Measurements from ENCODE around the gene PTPRG. TPM values are rescaled to one million over a fixed set of nuclear protein-coding genes. Genes with fewer than 3 reads are reported as not detected.

Gene PTPRG
- total RNA-seq, 1 donor from 2014 or later = 44.3 TPM

DNA sequence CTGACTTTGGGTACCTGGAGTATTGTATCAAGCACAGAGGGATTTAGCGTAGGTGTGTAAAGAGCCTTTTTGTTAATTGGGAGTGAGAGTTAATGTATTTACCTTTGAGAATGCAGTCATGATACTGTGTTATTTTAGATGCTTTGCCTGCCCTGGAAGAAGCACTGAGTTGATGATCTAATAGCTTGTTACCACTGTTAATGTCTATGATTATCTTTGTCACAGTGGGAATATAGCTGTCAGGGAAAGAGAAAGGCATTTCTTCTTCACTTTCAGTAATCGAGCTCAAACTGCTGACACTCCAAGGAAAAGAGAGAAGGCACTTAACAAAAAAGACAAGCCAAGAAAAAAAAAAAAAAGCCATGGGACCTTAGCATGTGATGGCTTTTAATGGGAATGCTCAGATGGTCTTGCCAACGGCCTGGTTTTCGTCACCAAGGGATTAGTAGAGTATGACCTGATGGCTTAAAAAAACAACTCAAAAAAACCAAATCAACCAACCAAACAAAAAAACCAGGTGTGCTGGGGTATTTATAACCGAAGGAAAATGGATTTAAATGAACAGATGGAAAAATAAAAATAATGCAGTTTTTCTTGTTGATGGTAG is 387.4 kb downstream of the PTPRG start:
- Mint-ChIP-seq H3K27ac (no peak overlapping the region), H3K4me3 (ENCODE audit: low read depth) (no peak overlapping the region), H3K9me3 (ENCODE audit: low read depth) (no peaks in the 10 kb centered on the region), H3K4me1 (ENCODE audit: low read depth) (no peaks in the 10 kb centered on the region), H3K27me3 (no peaks in the 10 kb centered on the region), H3K36me3 (ENCODE audit: insufficient read depth) (no peaks in the 10 kb centered on the region)
- DNase-seq (ENCODE audit: low spot score, unreplicated experiment) = no peak
- TF ChIP-seq, protein P1, sequence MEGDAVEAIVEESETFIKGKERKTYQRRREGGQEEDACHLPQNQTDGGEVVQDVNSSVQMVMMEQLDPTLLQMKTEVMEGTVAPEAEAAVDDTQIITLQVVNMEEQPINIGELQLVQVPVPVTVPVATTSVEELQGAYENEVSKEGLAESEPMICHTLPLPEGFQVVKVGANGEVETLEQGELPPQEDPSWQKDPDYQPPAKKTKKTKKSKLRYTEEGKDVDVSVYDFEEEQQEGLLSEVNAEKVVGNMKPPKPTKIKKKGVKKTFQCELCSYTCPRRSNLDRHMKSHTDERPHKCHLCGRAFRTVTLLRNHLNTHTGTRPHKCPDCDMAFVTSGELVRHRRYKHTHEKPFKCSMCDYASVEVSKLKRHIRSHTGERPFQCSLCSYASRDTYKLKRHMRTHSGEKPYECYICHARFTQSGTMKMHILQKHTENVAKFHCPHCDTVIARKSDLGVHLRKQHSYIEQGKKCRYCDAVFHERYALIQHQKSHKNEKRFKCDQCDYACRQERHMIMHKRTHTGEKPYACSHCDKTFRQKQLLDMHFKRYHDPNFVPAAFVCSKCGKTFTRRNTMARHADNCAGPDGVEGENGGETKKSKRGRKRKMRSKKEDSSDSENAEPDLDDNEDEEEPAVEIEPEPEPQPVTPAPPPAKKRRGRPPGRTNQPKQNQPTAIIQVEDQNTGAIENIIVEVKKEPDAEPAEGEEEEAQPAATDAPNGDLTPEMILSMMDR (IDR thresholded peaks at IDR 0.05; ENCODE audit: unreplicated experiment) = no peak

DNA sequence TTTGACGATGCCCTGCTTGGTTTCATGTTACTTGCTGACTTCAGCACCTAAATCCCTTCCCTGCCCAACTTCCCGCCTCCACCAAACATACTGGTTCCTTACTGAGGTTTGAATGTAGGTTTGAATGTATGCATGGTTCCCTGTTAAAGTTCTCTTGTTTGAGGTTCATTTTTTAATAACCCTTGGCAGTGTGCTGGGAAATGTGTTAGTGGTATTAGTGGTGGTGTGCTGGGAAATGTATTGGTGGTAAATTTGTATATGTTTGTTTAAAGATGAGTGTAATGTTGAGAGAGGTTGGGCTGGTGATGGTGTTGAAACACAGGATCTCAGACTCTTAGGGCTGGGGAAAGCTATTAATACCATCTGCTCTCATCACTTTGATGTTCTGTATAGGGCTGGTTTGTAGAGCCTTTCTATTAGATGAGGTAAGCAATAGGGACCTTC is 392.7 kb downstream of the PTPRG start:
- no peaks in the 10 kb centered on the region for H3K9me3 Mint-ChIP-seq (ENCODE audit: low read depth)
- H3K36me3 Mint-ChIP-seq (ENCODE audit: insufficient read depth) = no peaks in the 10 kb centered on the region
- H3K4me1 Mint-ChIP-seq (ENCODE audit: low read depth) = peaks cover 10% of the 10 kb centered on the region
- no peak overlapping the region for H3K27ac Mint-ChIP-seq
- H3K4me3 Mint-ChIP-seq (ENCODE audit: low read depth) = no peak overlapping the region
- no peaks in the 10 kb centered on the region for H3K27me3 Mint-ChIP-seq
- TF ChIP-seq, protein P1 (IDR thresholded peaks at IDR 0.05; ENCODE audit: unreplicated experiment) = no peak
- DNase-seq (ENCODE audit: low spot score, unreplicated experiment) = no peak

DNA sequence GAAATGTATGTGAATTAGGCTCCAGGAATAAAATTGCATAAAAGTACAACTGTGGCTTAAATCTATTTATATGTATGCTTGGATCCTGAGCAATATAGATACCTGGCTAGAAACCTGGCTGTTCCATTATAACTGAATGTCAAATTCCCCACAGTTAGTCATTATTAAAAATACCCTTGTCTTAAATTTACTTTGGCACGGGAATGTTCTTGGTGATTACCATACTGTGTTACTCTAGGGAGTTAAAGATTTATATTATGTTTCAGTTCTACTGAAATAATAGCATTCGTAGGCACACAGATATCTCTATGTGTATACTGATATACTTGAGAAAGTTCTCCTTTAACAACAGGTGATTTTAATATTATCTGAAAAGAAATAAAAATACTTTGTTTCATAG is 394.1 kb downstream of the PTPRG start:
- Mint-ChIP-seq H3K36me3 (ENCODE audit: insufficient read depth) (no peaks in the 10 kb centered on the region), H3K4me3 (ENCODE audit: low read depth) (no peak overlapping the region), H3K27me3 (no peaks in the 10 kb centered on the region), H3K4me1 (ENCODE audit: low read depth) (peaks cover 10% of the 10 kb centered on the region), H3K9me3 (ENCODE audit: low read depth) (no peaks in the 10 kb centered on the region), H3K27ac (no peak overlapping the region)
- TF ChIP-seq, protein P1 (IDR thresholded peaks at IDR 0.05; ENCODE audit: unreplicated experiment) = no peak
- DNase-seq (ENCODE audit: low spot score, unreplicated experiment) = no peak

DNA sequence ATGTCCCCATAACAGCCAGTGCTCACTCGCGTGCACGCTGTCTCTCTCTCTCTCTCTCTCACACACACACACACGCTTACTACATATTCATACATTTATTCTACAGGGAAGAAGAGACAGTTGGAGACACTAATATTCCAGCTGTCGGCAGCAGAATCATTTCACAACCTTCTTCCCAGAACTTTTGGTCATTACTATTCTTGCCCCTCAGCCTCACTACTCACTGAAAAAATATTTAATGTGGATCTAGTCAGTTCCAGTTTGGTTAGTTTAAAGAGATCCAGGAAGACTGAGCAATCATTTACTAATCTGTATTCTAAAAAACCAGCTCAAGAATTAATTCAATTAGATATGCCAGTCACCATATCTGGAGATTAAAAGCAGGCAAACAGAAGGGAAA is 394.9 kb downstream of the PTPRG start:
- H3K36me3 Mint-ChIP-seq (ENCODE audit: insufficient read depth) = no peaks in the 10 kb centered on the region
- H3K27ac Mint-ChIP-seq = no peak overlapping the region
- TF ChIP-seq, protein P1 (IDR thresholded peaks at IDR 0.05; ENCODE audit: unreplicated experiment) = no peak
- H3K27me3 Mint-ChIP-seq = no peaks in the 10 kb centered on the region
- DNase-seq (ENCODE audit: low spot score, unreplicated experiment) = no peak
- no peak overlapping the region for H3K4me3 Mint-ChIP-seq (ENCODE audit: low read depth)
- H3K4me1 Mint-ChIP-seq (ENCODE audit: low read depth) = peaks cover 10% of the 10 kb centered on the region
- no peaks in the 10 kb centered on the region for H3K9me3 Mint-ChIP-seq (ENCODE audit: low read depth)

DNA sequence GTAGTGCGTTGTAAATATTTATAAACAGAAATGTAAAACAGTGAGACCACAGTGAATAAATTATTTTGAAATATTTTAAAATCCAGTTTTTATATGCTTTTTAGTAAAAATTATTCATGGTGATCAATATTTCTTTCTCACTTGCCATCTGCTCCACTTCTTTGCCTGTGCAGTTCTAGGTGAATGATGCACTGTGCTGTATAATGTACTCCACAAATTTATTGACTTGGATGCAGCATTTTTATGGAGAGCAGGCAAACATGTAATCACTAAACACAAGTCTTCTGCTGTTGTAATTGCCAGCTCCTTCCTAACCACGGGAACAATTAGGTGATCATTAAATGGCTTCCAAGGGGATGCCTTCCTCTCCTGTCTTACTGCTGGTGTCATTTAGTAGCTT is 395.9 kb downstream of the PTPRG start:
- TF ChIP-seq, protein P1 (IDR thresholded peaks at IDR 0.05; ENCODE audit: unreplicated experiment) = no peak
- no peaks in the 10 kb centered on the region for H3K27me3 Mint-ChIP-seq
- no peak overlapping the region for H3K4me3 Mint-ChIP-seq (ENCODE audit: low read depth)
- H3K27ac Mint-ChIP-seq = no peak overlapping the region
- H3K9me3 Mint-ChIP-seq (ENCODE audit: low read depth) = no peaks in the 10 kb centered on the region
- no peaks in the 10 kb centered on the region for H3K36me3 Mint-ChIP-seq (ENCODE audit: insufficient read depth)
- peaks cover 10% of the 10 kb centered on the region for H3K4me1 Mint-ChIP-seq (ENCODE audit: low read depth)
- DNase-seq (ENCODE audit: low spot score, unreplicated experiment) = no peak
